GM18498 (cell line): Measurements from ENCODE around the gene TRIM66.

Source experiments
- ATAC-seq: cut with Tn5 transposase; IDR thresholded peaks from one replicate; pipeline ENCODE4 v1.9.1; 2021; ENCODE audit warnings: mild to moderate bottlenecking, moderate library complexity; ENCODE audit not compliant: unreplicated experiment

Gene TRIM66

GRCh38 chr11:8577791-8578581, 104.5 kb downstream of the TRIM66 start:
- no peak for ATAC-seq

GRCh38 chr11:8574798-8575197, 107.7 kb downstream of the TRIM66 start:
- ATAC-seq, result no peak

- no peak for ATAC-seq
Observed at GRCh38 chr11:8573777-8574176, 108.7 kb downstream of the TRIM66 start.

GRCh38 chr11:8567602-8568198, 114.8 kb downstream of the TRIM66 start:
- ATAC-seq, result no peak

GRCh38 chr11:8566613-8567210, 115.8 kb downstream of the TRIM66 start:
- peak; percentile 61 for ATAC-seq

DNA sequence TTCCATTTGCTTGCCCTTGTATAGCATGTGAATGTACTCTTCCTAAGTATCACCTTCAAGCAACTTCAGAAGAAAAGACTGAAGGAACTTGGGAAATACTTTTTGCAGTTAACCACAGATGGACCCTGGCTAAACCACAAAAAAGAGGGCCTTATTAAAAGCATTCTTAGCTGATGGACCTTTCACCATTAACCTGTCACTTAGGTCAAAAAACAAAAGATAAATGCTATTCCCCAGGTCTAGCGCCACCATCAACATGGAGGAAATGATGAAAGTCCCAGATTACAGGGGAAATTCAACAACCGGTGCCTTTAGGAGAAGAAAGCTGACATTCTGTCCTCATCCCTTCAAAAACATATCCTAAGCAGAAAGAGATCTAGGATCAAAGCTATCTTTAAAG, 117.9 kb downstream of the TRIM66 start:
- ATAC-seq, result no peak
